Esophagus squamous epithelium (tissue), 4 donors: ENCODE results near the gene TBC1D2B.

Source experiments
- CTCF ChIP-seq, 6 experiments: fragments of 450-650 bp in 4 of 6; fragments of 200-600 bp in 2 of 6; sonication (generic) in 2 of 6; IDR thresholded peaks; one replicate each; pipeline ENCODE4 v1.5.1; 2016 to 2019; ENCODE audit warnings: antibody characterized with exemption in 6 of 6, mild to moderate bottlenecking in 4 of 6, moderate library complexity in 4 of 6
- POLR2A ChIP-seq, 4 donors: fragments of 450-650 bp; IDR thresholded peaks; one replicate each; pipeline ENCODE4 v1.6.1; 2017; ENCODE audit warnings: antibody characterized with exemption in 4 of 4, mild to moderate bottlenecking in 4 of 4, moderate library complexity in 3 of 4

GRCh38 chr15:78079298-78080087 lies 2.0 kb upstream of the TBC1D2B start:
- TF ChIP-seq CTCF (IDR thresholded peaks at IDR 0.05) (no peak), POLR2A (IDR thresholded peaks at IDR 0.05) (no peak)
